ENCODE data around the gene MGLL. TPM values are rescaled to one million over a fixed set of nuclear protein-coding genes. Genes with fewer than 3 reads are reported as not detected.

MGLL gene
- total and polyA plus RNA-seq, 2 donors (not counting 1 experiment from before 2014, with no cell fraction given) = 1.7 to 6.9 TPM

DNA sequence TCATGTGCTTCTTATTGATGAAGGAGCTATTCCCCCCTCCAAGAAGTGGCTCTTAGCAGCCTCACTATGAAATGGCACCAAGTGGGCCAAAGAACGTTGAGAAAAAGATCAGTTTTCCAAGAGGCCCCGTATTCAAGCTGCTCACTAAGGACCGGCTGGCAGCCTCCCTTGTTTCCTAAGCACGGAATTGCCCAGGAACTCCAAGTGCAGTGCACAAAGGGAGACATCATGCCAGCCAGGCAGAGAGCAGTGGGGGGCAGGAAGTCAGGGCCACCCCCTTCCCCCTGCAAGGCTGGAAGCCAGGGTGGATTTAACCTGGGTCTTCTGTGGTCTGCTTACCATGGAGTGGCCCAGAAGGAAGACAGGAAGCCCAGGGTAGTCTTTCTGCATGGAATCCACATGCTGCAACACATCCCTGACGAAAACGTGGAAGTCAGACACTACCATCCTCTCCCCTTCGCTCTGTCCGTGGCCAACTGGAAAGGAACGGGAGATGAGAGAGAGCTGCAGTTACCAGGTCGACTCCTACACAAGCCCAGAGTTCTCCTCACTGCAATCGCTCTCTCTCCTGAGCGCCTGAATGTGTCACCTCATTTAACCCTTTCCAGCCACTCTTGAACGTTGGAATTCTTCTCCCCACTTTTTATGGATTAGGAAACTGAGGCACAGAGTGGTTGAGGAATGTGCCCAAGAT is 100.1 kb downstream of the MGLL start:
- WGBS (ENCODE audit: insufficient coverage) = 93% methylated on average over 11 of the region's 13 CpGs
- Mint-ChIP-seq H3K4me1 (no peaks in the 10 kb centered on the region), H3K4me3 (no peak overlapping the region), H3K9me3 (ENCODE audit: insufficient read depth) (peaks cover 3% of the 10 kb centered on the region), H3K27me3 (no peaks in the 10 kb centered on the region), H3K27ac (no peak overlapping the region)
- DNase-seq (no peak), ATAC-seq (ENCODE audit: low read depth) (no peak)
- TF ChIP-seq, protein P1, sequence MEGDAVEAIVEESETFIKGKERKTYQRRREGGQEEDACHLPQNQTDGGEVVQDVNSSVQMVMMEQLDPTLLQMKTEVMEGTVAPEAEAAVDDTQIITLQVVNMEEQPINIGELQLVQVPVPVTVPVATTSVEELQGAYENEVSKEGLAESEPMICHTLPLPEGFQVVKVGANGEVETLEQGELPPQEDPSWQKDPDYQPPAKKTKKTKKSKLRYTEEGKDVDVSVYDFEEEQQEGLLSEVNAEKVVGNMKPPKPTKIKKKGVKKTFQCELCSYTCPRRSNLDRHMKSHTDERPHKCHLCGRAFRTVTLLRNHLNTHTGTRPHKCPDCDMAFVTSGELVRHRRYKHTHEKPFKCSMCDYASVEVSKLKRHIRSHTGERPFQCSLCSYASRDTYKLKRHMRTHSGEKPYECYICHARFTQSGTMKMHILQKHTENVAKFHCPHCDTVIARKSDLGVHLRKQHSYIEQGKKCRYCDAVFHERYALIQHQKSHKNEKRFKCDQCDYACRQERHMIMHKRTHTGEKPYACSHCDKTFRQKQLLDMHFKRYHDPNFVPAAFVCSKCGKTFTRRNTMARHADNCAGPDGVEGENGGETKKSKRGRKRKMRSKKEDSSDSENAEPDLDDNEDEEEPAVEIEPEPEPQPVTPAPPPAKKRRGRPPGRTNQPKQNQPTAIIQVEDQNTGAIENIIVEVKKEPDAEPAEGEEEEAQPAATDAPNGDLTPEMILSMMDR (IDR thresholded peaks at IDR 0.05) = no peak
- TF ChIP-seq EZH2 (IDR thresholded peaks at IDR 0.05; ENCODE audit: borderline replicate concordance, insufficient read depth, low read depth, low read length, poor library complexity, severe bottlenecking) = no peak
- no peaks in the 10 kb centered on the region for H3K4me1 ChIP-seq (ENCODE audit: control insufficient read depth in 2 of 2, insufficient read depth in 2 of 2, low read length in 2 of 2)
- no peak overlapping the region for H3K27ac ChIP-seq (ENCODE audit: low read length in 2 of 2)
- no peaks in the 10 kb centered on the region for H3K79me2 ChIP-seq (ENCODE audit: control insufficient read depth, insufficient read depth, low read length)
- no peak overlapping the region for H3K4me3 ChIP-seq (ENCODE audit: control extremely low read depth in 1 of 5, extremely low read depth in 1 of 5, insufficient read depth in 1 of 5, low read depth in 2 of 5, low read length in 4 of 5)
- POLR2A ChIA-PET = no interaction called here
- H2AFZ ChIP-seq (ENCODE audit: insufficient read depth, low read depth, low read length, poor library complexity, severe bottlenecking) = no peak overlapping the region
- intact Hi-C loops (cut with micrococcal nuclease) = no loop called here
- no peaks in the 10 kb centered on the region for H3K9me3 ChIP-seq (ENCODE audit: control extremely low read depth in 1 of 3, control insufficient read depth in 2 of 3, insufficient read depth in 1 of 3, low read length in 2 of 3)
- no peaks in the 10 kb centered on the region for H3K36me3 ChIP-seq (replicated peaks in 1 of 2; ENCODE audit: control extremely low read depth in 1 of 2, control insufficient read depth in 1 of 2, extremely low read depth in 1 of 2, insufficient read depth in 2 of 2, low read length in 1 of 2)
- no peak overlapping the region for H3K4me2 ChIP-seq (replicated peaks; ENCODE audit: low read depth, low read length, poor library complexity, severe bottlenecking)
- no peaks in the 10 kb centered on the region for H3K27me3 ChIP-seq (replicated peaks in 1 of 4; ENCODE audit: control extremely low read depth in 1 of 4, control insufficient read depth in 3 of 4, insufficient read depth in 4 of 4, low read length in 3 of 4)
- no peak overlapping the region for H3K9ac ChIP-seq (ENCODE audit: low read length)
- no peaks in the 10 kb centered on the region for H4K20me1 ChIP-seq (ENCODE audit: control insufficient read depth, insufficient read depth, low read length, poor library complexity, severe bottlenecking)
- CTCF ChIA-PET = no interaction called here

DNA sequence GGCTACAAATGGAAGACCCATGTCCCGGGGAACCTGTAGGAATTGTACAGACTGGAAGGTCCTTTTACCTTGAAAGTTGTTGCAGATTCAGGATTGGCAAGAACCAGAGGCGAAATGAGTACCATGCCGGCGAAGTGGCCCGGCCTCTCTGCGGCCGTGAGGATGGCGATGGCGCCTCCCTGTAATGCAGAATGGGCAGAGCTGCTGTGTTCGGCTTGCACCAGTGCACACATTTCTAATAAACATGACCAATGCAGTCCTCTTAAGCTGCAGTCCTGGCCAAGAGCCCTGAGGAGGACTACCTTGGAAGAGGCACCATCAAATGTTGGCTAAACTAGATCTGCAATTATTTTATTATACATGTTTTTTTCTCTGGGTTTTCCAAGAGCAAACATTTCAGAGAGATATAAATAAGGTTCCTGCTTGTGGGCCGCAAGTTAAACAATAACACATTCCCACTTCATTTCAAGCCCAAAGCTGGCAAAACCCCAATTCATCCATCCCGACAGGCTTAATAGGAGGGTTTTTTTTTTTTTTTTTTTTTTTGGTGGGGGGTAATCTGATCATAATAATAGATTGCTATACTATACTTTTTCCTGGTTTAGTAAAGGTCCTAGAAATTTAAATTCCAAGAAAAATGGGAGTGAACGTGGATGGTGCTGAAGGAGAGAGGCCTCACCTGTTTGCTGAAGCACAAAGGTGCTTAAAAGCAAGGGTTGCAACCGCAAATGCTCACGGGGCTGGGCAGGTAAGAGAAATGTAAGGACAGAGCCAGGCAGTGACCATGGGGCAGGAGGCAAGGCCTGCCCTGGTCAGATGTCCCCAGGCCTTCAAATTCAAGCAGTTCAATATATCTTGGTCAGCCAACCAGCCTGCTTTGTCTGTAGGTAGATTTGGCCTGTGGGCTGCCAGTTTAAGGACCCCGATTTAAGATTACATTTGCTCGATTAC is 101.1 kb downstream of the MGLL start:
- Histone ChIP-seq H3K9ac (ENCODE audit: low read length) (no peak overlapping the region), H3K4me3 (ENCODE audit: control extremely low read depth in 1 of 5, extremely low read depth in 1 of 5, insufficient read depth in 1 of 5, low read depth in 2 of 5, low read length in 4 of 5) (no peak overlapping the region), H3K79me2 (ENCODE audit: control insufficient read depth, insufficient read depth, low read length) (no peaks in the 10 kb centered on the region), H3K36me3 (replicated peaks in 1 of 2; ENCODE audit: control extremely low read depth in 1 of 2, control insufficient read depth in 1 of 2, extremely low read depth in 1 of 2, insufficient read depth in 2 of 2, low read length in 1 of 2) (no peaks in the 10 kb centered on the region), H3K4me2 (replicated peaks; ENCODE audit: low read depth, low read length, poor library complexity, severe bottlenecking) (no peak overlapping the region), H3K27ac (ENCODE audit: low read length in 2 of 2) (no peak overlapping the region), H2AFZ (ENCODE audit: insufficient read depth, low read depth, low read length, poor library complexity, severe bottlenecking) (no peak overlapping the region), H4K20me1 (ENCODE audit: control insufficient read depth, insufficient read depth, low read length, poor library complexity, severe bottlenecking) (no peaks in the 10 kb centered on the region), H3K27me3 (replicated peaks in 1 of 4; ENCODE audit: control extremely low read depth in 1 of 4, control insufficient read depth in 3 of 4, insufficient read depth in 4 of 4, low read length in 3 of 4) (no peaks in the 10 kb centered on the region), H3K4me1 (ENCODE audit: control insufficient read depth in 2 of 2, insufficient read depth in 2 of 2, low read length in 2 of 2) (no peaks in the 10 kb centered on the region), H3K9me3 (ENCODE audit: control extremely low read depth in 1 of 3, control insufficient read depth in 2 of 3, insufficient read depth in 1 of 3, low read length in 2 of 3) (no peaks in the 10 kb centered on the region)
- 100% methylated on average over 12 of the region's 17 CpGs for WGBS (ENCODE audit: insufficient coverage)
- H3K4me3 Mint-ChIP-seq = no peak overlapping the region
- no peaks in the 10 kb centered on the region for H3K27me3 Mint-ChIP-seq
- DNase-seq = no peak
- TF ChIP-seq, protein P1 (IDR thresholded peaks at IDR 0.05) = no peak
- no peak for TF ChIP-seq EZH2 (IDR thresholded peaks at IDR 0.05; ENCODE audit: borderline replicate concordance, insufficient read depth, low read depth, low read length, poor library complexity, severe bottlenecking)
- POLR2A ChIA-PET = no interaction called here
- peaks cover 3% of the 10 kb centered on the region for H3K9me3 Mint-ChIP-seq (ENCODE audit: insufficient read depth)
- intact Hi-C loops (cut with micrococcal nuclease) = no loop called here
- no peaks in the 10 kb centered on the region for H3K4me1 Mint-ChIP-seq
- H3K27ac Mint-ChIP-seq = no peak overlapping the region
- CTCF ChIA-PET = no interaction called here
- ATAC-seq (ENCODE audit: low read depth) = no peak
